ENCODE data around the gene SAT2. TPM values are rescaled to one million over a fixed set of nuclear protein-coding genes. Genes with fewer than 3 reads are reported as not detected.

Gene SAT2
- total RNA-seq, 4 donors from 2014 or later = 38.4 to 79.4 (median 60.4) TPM

DNA sequence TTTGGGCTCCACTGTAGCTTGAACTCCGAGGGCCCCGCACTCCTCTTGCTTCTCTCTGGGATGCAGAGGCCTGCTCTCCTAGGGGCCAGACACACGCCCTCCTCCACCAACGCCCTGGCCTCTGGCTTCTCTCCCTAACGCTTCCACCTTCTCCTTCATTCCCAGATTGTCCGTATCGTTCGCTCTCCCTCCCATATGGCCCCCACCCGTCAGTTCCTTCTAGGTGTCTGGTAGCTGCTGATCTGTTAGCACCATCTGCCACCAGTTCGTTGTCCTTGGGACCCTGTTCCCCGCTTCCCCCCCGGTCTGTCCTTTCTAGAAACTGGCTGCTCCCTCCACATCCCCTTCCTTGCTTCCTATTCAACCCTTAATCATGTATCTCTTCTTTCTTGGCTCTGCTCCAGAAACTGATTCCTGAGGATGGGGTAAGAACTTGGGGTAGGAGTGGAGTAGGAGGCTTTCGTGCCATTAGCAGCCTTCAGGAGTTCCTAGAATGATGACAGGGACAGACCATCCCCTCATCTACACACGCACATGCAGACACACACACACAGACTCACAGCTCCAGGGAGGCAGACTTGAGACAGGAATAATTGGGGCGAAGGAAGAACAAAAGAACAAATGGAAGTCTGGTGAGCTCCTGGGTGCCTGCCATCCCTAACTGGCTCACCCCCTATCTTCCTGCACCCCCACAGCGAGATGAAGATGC lies 27.4 kb upstream of the SAT2 start:
- Histone ChIP-seq H3K4me3 (no peak overlapping the region), H3K27ac (no peak overlapping the region), H3K36me3 (no peaks in the 10 kb centered on the region), H3K9me3 (no peaks in the 10 kb centered on the region), H3K4me1 (peaks cover 7 to 17% of the 10 kb centered on the region in 2 donors), H3K27me3 (peaks cover 26 to 28% (median 27%) of the 10 kb centered on the region in 3 donors)
- TF ChIP-seq, protein P1, sequence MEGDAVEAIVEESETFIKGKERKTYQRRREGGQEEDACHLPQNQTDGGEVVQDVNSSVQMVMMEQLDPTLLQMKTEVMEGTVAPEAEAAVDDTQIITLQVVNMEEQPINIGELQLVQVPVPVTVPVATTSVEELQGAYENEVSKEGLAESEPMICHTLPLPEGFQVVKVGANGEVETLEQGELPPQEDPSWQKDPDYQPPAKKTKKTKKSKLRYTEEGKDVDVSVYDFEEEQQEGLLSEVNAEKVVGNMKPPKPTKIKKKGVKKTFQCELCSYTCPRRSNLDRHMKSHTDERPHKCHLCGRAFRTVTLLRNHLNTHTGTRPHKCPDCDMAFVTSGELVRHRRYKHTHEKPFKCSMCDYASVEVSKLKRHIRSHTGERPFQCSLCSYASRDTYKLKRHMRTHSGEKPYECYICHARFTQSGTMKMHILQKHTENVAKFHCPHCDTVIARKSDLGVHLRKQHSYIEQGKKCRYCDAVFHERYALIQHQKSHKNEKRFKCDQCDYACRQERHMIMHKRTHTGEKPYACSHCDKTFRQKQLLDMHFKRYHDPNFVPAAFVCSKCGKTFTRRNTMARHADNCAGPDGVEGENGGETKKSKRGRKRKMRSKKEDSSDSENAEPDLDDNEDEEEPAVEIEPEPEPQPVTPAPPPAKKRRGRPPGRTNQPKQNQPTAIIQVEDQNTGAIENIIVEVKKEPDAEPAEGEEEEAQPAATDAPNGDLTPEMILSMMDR (IDR thresholded peaks at IDR 0.05 in 4 of 5, conservative IDR thresholded peaks at IDR 0.05 in 1 of 5) = no peak
- no peak for TF ChIP-seq POLR2A (IDR thresholded peaks at IDR 0.05)
- ATAC-seq (no peak), DNase-seq (no peak)
- intact Hi-C loops (cut with DNase I; ENCODE audit: low total_unique reads) (no loop called here), in situ Hi-C loops (cut with MboI; ENCODE audit: low sequenced_read_pairs in 4 of 4) (no loop called here)

DNA sequence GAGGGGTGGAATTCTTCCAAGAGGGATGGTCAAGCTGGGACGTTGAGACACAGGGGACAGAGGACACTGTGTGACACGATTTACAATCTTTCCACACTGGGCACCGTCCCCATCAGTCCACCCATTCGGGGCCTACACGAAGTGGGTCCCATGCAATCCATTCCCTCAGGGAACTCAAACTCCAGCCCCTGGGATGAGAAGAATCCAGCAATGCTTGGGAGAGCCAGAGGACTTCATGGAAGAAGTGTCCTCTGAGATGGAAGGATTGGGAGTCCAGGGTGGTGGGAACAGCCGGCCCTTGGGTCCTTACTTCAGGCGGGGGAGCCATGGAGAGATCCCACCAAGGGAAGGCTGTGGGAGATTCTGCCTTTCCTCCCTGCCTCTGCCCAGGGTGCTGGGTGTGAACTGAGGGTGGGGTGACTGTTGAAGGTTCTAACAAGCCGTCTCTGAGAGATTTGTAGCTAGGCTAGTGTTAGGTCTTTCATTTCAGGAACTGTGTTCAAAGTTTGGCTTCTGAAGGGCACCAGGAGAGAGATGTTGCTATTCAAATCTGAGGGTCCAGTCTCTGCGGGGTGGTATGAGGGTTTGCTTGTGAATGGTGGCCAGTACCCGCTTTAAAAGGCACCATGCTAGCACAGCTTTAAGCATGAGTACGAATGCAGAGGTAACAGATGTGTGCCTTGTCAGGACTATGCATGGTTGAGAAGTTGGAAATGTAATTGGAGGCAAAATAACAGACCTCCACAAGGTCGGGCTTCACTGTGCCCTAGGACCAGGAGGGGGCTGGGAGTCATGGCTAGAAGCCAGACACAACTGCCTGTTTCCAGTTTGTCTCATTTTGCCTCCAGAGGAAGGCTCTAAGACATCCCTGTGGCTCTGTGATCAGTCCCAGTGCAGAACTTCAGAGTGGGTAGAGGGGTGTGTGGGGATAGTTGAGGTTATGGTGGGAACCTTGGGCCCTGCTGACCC lies 25.1 kb upstream of the SAT2 start:
- in situ Hi-C loops (cut with MboI; ENCODE audit: low sequenced_read_pairs in 4 of 4) (no loop called here), intact Hi-C loops (cut with DNase I; ENCODE audit: low total_unique reads) (no loop called here)
- Histone ChIP-seq H3K4me1 (peaks cover 7 to 17% of the 10 kb centered on the region in 2 donors), H3K27ac (peak overlapping the region in 1 of 4 donors; percentile 56), H3K9me3 (no peaks in the 10 kb centered on the region), H3K36me3 (no peaks in the 10 kb centered on the region), H3K4me3 (no peak overlapping the region), H3K27me3 (peaks cover 41 to 42% (median 42%) of the 10 kb centered on the region in 3 donors)
- ATAC-seq (no peak), DNase-seq (no peak)
- no peak for TF ChIP-seq POLR2A (IDR thresholded peaks at IDR 0.05)
- TF ChIP-seq, protein P1 (IDR thresholded peaks at IDR 0.05 in 4 of 5, conservative IDR thresholded peaks at IDR 0.05 in 1 of 5) = no peak

DNA sequence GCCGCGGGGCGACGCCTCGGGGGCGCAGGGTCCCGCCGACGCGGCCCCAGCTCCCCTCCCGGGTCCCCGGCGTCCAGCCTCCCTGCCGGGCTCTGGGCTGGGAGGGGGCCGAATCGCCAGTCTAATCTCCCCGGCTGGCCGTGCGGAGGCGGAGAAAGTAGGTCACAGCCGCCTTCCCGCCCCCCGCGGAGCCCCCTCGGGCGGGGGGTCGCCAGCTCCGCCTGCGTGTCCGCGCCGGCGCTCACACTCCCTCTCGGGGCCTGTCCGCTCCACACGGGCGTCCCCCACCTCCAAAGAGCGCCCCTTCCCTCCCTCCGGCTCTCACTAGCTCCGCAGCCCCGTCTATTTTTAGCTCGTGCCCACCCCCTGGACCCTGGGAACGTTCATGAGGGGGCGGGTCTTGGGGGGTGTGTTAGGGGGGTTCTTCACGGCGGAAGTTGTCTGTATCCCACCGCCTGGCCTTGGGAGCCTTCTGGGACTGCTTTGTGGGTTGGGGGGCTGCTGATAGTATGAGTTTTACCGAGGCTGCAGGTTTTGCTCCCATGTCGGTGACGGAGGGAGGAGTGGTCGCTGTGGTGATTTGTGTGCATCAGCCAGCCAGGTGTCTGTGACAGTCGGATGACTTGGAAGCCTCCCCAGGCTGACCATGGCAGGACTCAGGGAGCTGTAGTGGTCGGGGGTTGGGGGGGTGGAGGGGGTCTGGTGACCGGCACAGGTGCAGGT lies 24.2 kb upstream of the SAT2 start:
- in situ Hi-C loops (cut with MboI; ENCODE audit: low sequenced_read_pairs in 4 of 4) = no loop called here
- Histone ChIP-seq H3K27ac (peak overlapping the region; percentile 27 to 58 (median 48)), H3K4me1 (peaks cover 7 to 17% of the 10 kb centered on the region in 2 donors)

DNA sequence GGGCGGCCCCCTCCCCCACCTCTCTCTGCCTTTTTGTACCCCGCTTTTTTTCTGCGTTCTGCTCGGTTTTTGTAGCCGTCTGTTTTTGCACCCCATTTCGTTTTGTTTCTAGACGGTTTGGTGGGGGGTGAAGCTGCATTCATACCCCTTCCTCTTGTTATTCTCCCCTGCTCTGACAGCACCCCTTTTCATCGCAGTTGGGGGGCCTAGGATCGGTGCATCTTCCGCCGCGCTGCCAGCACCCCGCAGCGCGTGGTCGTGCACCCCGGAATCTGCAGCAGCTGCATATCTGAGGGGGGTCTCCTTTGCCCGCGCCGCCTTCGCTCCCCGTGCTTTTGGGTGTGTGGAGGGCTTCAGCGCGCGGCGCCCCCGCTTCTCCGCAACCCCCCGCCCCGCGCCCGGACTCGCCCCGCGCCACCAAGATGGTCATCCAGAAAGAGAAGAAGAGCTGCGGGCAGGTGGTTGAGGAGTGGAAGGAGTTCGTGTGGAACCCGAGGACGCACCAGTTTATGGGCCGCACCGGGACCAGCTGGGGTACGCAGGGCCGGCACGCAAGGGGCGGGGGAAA lies 23.6 kb upstream of the SAT2 start:
- Histone ChIP-seq H3K27me3 (peaks cover 42 to 51% (median 47%) of the 10 kb centered on the region in 3 donors), H3K9me3 (no peaks in the 10 kb centered on the region), H3K36me3 (no peaks in the 10 kb centered on the region), H3K4me1 (peaks cover 7 to 17% of the 10 kb centered on the region in 2 donors), H3K4me3 (peak overlapping the region; percentile 47 to 59 (median 56)), H3K27ac (peak overlapping the region in 3 of 4 donors; percentile 41 to 58 (median 56))
- intact Hi-C loops (cut with DNase I; ENCODE audit: low total_unique reads) (no loop called here), in situ Hi-C loops (cut with MboI; ENCODE audit: low sequenced_read_pairs in 4 of 4) (no loop called here)
- TF ChIP-seq, protein P1 (IDR thresholded peaks at IDR 0.05 in 4 of 5, conservative IDR thresholded peaks at IDR 0.05 in 1 of 5) = no peak
- no peak for TF ChIP-seq POLR2A (IDR thresholded peaks at IDR 0.05)
- DNase-seq (no peak), ATAC-seq (no peak)

More for the DNA sequence above, 24.2 kb upstream of the SAT2 start:
- ATAC-seq (no peak), DNase-seq (no peak)
- Histone ChIP-seq H3K36me3 (no peaks in the 10 kb centered on the region), H3K9me3 (no peaks in the 10 kb centered on the region), H3K4me3 (peak overlapping the region; percentile 47 to 59 (median 56)), H3K27me3 (peaks cover 42 to 47% (median 45%) of the 10 kb centered on the region in 3 donors)
- intact Hi-C loops (cut with DNase I; ENCODE audit: low total_unique reads) = no loop called here
- TF ChIP-seq, protein P1 (IDR thresholded peaks at IDR 0.05 in 4 of 5, conservative IDR thresholded peaks at IDR 0.05 in 1 of 5) = no peak

All from gastrocnemius medialis (tissue), 4 donors.